GM18511 (cell line): ENCODE measurements around the gene BCL6.
A peak's percentile ranks its signal among the peaks of the same experiment; 100 is the strongest.
"Not testable (repeated sequence)": the region's sequence is repeated elsewhere in the genome, so short reads cannot be mapped to it uniquely, and the experiment has no call there.

Experiments used
- ATAC-seq: cut with Tn5 transposase; IDR thresholded peaks from one replicate; pipeline ENCODE4 v1.9.1; 2021; ENCODE audit warnings: mild to moderate bottlenecking, moderate library complexity; ENCODE audit not compliant: unreplicated experiment

The BCL6 gene

DNA sequence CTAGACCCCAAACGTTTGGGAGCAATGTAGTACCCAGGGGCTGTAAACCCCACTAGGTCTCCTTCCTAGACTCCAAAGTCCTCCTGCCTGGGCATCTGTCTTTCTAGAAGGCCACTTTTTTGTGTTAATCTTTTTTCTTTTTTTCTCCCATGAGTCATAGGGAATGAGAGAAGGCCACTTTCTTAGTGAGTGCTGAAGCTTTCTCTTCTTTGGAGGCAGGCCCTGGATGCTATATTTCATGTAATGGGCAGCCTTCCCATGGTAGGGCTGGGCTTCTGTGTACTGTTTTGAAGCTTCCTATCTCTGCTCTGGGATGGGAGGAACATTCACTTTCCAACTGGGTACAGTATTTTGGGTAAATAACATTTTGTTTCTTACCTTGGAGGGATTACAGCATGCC is 27.7 kb downstream of the BCL6 start:
- no peak for ATAC-seq

DNA sequence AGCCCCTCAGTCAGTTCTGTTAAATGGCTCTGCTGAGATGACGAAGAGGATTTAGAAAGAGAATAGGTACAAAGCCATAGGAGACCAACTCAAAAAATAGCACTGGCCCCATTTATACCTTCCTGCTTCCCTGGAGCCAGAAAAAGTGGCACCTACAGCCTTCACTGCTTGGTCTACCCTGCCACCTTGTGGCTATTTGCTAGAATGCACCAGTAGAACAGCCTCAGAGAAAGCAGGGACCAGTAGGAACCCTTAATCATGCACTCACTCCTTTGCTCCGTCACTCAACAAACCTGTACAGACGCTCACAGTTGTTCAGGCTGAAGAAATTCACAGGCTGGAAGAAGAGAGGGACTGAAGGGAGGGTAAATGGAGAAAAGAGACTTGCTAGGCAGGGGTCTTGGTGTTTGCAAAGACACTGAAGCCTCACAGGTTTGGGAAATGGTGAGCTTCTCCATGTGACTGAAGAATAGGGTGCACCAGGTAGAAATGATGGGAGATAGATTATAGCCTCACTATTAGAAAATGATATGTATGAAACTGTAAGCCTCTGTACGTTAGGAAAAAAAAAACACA is 30.8 kb downstream of the BCL6 start:
- ATAC-seq = peak; percentile 95

DNA sequence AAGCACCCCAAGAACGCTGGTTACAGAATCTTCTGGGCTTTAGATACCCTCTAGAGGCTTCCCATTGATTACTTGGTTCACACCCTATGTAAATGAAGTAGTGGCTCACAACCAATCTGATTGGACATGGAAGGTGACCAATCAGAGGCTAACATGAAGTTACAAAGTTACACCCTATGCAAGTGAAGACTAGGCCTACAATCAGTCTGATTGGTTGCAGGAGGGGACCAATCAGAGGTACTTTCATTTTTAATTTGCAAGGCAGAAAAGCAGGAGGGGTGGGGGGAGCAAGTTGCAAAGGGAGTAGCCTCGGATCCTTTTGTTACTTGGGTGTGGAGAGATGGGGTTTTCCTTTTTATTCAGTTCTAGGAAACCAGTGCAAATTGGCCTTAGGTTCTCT is 31.8 kb downstream of the BCL6 start:
- no peak for ATAC-seq

DNA sequence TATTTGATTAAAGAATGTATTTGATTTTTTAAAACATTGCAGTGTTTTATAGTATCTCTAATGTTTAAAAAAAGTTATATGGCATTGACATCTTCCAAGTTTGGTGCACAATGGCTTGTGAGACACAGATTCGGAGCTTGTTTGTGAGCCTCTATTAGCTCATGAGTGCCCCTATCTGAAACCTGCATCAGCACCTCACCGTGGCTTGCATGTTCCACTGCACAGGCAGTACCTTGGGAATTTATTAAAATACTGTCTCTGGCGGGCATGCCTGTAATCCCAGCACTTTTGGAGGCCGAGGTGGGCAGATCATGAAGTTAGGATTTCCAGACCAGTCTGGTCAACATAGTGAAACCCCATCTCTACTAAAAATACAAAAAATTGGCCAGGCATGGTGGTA is 36.1 kb downstream of the BCL6 start:
- ATAC-seq = no peak

DNA sequence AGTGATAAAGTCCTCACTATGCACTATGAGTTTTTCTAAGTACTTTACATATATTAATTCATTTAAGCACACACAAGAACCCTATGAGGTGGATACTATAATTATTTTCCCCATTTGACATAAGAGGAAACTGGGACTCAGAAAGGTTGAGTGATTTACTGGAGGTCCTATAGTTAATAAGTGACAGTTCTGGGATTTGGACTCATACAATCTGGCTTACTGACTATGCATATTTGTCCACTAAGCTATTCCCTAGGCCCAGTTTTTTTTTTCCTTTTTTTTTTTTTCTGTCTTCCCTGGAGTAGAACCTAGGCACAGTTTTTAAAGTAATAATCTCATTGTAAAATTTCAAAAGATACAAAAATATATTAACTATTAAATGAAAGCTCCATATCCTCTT is 36.6 kb downstream of the BCL6 start:
- no peak for ATAC-seq

DNA sequence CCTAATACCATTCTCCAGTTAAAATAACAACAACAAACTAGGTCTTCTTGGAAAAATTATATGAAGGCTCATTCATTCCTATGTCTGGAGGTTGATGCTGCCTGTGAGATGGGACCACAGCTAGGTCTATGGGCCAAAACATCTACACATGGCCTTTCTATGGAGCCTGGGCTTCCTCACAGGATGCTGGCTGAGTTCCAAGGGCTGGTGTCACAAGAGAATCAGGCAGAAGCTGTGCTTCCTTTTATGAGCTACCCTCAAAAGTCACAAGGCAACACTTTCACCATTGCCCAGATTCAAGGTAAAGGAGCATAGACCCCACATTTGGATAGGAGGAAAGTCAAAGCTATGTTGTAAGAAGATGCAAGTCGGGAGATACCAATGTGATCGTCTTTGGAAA is 38.3 kb downstream of the BCL6 start:
- no peak for ATAC-seq

DNA sequence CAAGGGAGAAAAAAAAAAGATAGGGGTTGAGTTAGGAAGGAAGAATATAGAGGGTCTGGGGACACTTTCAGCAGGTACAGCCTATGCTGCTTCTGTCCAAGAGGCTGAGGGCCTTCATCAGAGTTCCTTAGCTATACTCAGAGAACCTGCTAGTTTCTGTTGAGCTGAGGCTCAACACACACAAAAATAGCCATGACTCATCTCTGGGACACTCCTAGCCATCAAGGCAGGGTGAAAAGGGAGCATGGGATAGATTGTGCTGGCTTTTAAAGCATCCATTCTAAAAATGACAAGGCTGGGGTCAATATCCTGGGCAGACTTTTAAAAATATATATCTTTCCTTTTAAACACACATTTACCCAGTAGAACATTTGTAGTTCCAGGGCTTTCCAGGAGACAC is 40.1 kb downstream of the BCL6 start:
- no peak for ATAC-seq

DNA sequence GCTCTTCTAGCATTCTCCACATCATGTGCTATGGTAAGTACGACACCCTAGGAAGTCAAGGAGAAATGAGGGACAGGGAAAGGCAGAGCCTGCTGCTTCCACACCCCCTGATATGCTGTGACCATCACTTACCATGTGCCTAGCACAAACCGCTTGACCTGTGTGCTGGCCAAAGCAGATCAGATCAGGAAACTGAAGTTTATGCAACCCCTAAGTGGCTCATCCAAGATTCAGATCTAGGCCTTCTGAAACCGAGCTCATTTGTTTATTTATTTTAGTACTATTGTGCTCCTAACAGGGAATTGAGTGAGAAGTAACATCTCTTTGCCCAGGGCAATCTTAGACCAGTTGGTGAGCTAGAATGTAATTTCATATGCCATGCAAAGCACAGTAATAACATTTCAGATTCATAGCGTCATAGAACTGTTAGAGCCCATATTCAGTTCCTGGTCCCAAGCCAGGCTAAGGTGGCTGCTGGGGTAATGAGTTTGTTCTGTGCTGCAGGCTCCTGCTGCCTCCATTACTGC is 42.7 kb downstream of the BCL6 start, which contains the start of gene RTP2:
RTP2 (minus strand) TSS at position 51 of the 527 bp plus-strand sequence. CDS start 429 bp downstream, outside the sequence.
- no peak for ATAC-seq

DNA sequence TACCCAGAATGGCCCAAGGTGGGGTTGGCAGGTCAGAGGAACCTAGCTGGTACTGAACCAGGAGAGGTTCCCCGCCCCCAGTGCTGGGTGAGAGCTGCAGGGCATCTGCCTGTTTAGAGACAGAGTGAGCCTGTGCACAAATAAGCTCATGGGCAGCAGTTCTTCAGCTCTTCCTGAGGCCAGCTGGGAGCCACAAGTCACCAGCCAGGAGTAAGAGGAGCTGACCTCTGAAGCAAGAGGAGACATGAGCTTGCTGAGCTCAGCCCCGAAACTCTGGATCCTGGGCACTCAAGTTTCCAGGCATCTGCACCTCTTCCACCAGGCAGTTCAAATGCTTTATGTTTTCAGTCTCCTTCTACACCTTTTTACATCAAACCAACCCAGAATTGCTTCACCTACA is 45.0 kb downstream of the BCL6 start:
- ATAC-seq = no peak

DNA sequence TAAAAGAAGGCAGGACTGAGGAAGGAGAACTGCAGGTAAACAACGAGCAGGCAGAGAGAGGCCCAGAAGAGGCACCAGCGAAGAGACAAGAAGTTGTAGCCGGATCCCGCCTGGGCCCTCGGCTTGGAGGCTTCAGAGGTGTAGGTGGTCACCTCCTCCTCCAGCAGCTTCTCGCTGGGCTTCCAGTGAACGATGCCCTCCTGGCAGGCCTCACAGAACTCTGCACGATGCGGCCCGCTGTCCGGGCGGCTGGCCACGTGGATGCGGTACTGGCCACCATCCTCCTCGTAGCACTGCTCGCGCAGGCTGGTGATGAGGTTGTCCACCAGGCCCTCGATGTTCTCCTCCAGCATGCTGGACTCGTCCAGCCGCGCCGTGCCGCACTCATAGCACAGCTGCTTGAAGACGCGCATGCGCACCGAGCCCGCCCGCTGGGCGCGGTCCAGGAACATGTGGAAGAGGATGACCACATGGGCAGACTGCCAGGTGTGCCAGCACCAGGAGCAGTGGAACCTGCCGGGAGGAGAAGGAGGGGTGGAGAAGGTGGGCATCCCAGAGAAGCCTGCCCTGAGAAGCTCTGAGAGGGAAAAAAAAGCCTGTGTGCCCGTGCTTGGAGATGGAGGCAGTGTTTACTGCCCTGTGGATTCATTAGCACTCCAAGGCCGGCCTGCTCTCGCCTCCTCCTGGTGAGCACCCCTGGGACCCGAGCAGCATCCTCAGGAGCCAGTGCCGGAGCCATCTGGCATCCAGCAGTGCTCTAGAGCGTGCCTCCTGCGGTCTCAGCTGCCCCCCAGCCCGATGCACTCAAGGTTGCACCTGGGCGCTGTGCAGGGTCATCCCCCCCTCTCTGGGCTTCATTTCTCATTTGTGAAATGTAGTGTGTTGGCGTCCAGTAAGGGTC is 46.5 kb downstream of the BCL6 start:
- no peak for ATAC-seq

DNA sequence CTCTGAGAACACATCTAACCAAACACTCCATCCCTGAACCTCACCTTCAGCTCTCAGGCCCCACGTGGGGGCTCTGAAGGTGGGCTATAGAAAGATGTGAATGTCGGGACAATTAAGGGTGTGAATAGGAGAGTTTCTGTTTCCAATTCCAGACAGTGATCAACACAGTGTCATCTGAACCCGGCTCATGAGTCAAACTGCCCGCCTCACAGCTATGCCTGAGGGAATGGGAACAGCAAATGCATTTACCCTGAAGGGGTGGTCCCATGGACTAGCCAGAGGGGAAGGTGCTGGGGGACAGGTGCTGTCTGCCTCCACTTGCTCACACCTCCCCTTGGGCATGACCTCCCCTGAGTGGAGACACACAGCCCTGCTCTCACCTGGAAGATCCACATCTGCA is 49.2 kb downstream of the BCL6 start:
- ATAC-seq = no peak

DNA sequence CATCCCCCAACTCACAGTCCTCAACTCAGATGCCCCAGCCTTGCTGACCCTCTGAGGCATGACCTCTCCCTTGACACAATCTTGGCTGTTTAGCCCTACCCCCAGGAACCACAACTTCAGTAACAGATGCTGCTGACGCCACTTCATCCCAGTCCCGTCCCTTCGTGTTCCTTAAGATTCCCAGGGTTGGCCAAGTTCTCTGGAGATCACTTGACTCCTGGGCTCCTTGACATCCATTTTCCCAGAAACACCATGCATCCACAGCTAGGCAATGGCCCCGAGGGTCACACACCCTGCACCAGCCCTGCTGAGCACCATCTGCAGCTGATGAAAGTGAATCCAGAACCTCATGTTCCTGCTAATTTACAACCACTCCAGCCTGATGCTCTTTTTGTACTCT is 49.8 kb downstream of the BCL6 start:
- no peak for ATAC-seq

DNA sequence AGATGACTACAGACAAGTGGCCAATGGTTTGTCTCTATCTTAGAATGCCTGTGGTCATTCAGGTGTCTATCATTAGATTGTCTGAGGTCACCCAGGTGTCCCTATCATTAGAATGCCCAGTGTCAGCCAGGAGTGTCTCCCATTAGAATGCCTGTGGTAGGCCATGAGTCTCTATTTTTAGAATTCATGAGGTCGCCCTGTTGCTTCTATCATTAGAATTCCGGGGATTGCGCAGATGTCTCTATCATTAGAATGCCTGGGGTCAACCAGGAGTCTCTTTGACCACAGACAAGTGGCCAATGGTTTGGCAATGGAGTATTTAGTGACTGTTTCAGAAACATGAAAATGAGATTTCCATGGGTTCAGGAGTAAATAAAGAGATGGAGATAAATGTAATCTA is 50.5 kb downstream of the BCL6 start:
- no peak for ATAC-seq

DNA sequence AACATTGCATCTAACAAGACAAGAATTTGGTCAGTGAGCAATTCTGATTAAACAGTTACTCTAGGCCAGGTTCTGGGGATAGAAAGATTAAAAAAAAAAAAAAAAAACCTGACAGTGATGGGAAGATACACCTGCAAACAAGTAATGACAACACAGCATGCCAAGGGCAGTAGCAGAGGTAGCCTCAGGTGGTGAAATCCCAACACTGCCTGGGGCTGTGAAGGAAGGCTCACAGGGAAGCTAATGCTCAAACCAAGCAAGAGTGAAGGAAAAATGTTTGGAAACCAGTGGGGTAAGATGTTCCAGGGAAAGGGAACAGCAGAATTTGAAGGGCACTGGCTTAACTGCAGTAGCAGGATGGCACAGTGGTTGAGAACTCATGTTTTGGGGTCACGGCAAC is 51.8 kb downstream of the BCL6 start:
- no peak for ATAC-seq

DNA sequence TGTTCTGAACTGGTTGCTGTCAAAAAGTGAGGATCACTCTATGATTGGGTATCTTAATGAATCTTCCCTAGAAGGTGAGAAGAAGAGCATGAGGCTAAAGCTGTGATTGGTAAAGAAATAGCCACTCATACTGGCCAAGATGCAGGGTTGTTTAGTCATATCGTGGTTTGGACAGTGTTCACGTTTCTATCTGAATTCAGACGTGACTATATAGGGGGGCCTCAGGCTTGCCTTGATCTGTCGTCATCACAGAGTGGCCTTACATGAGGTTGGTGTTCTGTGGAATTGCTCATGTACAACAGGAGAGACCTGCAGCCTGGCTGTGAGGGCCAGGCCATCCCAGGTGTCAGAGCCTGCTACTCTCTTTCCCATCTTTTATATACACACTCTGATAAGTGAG is 55.3 kb downstream of the BCL6 start:
- no peak for ATAC-seq

DNA sequence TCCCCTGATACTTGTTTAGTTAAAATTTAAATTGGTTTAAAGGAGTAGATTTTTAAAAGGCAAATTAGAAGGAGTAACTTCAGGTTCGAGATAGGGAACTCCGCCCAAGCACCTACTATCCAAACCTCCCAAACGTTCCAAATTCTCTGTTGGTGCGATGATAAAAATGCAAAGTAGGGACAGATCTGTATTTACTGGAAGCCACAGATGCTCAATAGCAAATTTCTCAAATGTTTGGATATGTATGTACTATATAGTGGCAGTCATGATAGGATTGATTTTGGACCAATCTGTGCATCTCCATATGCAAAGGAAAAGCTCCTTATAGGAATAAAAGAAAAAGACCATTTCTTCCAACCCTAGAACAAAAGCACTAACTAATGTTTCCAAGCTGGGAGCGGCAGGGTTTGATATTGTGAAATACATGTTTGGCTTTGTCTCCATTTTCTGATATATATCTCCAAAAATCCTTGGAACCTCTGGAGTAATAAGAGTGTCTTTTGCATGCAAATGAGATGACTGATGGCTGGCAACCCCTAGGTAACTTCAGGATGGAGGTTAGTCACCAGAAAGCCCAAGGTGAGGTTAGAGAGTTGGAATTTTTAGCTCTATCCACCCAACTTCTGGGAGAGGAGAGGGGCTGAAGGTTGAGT is 58.5 kb downstream of the BCL6 start:
- ATAC-seq = no peak

DNA sequence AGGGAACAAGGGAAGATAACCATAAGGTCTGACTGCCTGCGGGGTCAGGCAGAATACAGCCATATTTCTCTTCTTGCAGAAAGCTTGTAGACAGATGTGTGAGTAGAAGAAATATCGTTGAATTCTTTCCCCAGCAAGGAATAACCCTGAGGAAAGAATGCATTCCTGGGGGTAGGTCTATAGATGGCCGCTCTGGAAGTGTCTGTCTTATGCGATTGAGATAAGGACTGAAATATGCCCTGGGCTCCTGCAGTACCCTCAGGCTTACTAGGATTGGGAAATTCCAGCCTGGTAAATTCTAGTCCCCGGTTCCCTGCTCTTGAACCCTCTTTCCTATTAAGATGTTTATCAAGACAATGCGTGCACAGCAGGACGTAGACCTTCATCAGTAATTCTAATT is 59.3 kb downstream of the BCL6 start:
- ATAC-seq = no peak

DNA sequence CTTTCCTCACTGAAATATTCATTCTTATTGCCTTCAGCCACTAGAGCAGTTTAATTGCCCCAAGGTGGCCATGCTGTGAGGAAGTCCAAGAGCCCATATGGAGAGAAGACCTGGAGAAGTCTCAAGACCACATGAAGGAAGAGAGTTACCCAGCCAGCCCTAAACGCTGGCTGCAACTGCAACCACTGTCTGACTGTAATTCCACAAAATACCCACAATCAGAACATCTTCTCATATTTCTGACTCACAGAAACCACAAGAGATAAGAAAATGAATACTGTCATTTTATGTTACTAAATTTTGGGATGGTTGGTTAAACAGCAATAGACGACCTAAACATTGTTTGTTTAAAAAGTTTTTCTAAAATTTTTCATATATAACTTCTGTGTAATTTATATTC is 60.4 kb downstream of the BCL6 start:
- ATAC-seq = no peak

DNA sequence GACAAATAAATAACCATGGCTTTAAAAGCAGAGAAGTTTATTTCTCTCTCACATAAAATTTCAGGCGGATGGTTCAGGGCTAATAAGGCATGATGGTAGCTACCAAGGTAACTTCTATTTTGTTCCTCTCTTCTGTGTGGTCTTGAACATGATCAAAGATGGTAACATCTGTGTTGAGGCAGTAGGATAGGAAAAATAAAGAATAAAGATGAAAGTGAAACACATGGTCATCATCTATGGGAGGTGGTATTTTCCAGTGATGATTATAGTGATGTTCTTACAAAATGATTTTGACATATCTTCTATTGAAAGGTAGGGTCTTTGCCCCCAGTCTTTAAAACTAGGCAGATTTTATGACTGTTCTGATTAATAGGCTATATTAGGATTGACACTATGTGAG is 60.8 kb downstream of the BCL6 start:
- ATAC-seq = no peak

DNA sequence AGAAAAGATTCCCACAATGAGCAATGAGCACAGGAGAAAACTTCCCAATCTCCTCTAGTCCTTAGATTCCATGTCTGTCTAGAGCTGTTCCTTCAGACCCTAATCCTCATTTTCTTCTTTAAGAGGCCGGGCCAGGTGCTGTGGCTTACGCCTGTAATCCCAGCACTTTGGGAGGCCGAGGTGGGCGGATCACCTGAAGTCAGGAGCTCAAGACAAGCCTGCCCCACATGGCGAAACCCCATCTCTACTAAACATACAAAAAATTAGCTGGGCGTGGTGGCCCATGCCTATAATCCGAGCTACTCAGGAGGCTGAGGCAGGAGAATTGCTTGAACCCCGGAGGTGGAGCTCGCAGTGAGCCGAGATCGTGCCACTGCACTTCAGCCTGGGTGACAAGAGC is 63.5 kb downstream of the BCL6 start:
- ATAC-seq = not testable (repeated sequence)

DNA sequence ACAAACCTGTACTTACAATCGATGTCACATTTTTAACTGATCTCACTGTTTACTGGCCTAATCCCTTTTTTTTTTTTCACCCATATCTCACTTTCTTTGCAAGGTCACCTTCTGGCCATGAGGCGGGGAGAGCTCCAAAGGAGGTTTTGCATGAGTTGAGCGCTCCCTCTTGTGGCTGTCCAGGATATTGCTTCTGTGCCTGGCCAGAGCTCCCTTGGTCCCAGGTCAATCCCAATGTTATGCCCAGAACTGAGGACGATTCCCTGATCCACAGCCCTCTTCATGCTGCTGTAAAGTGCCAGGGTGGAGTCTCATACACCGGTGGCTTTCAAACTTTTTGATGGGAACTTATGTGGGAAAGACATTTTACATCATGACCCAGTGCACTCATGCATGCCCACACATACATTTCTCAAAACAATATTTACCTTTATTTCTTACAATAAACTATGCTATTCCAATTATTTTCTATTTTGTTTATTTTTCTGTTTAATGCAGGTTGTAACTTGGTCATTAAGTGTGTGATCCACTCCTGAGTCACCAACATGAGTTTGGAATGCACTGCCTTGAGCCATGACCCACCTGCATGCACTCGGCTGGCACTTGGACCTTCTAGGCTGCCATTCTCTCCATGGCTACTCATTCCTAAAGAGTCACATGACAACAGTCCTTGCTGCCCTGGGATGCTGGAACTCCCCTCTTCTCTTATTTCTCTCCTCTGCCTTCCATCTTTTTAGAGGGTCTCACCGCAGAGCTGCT is 65.5 kb downstream of the BCL6 start:
- ATAC-seq = peak; percentile 88
